HG02938 (cell line): ENCODE measurements around the gene GDPD5.

Experiments used
- ATAC-seq: cut with Tn5 transposase; IDR thresholded peaks from one replicate; pipeline ENCODE4 v1.9.1; 2021; ENCODE audit warnings: mild to moderate bottlenecking, moderate library complexity; ENCODE audit not compliant: unreplicated experiment

The GDPD5 gene

GRCh38 chr11:75495749-75496304, 29.9 kb downstream of the GDPD5 start:
- no peak for ATAC-seq

- no peak for ATAC-seq
Measured at GRCh38 chr11:75493626-75494025, 32.1 kb downstream of the GDPD5 start.

GRCh38 chr11:75492181-75492820, 33.4 kb downstream of the GDPD5 start:
- no peak for ATAC-seq

- ATAC-seq: no peak
Measured at GRCh38 chr11:75491465-75491864, 34.3 kb downstream of the GDPD5 start.

GRCh38 chr11:75490221-75491181, 35.2 kb downstream of the GDPD5 start:
- no peak for ATAC-seq

GRCh38 chr11:75487365-75487764, 38.4 kb downstream of the GDPD5 start:
- no peak for ATAC-seq

- no peak for ATAC-seq
Measured at GRCh38 chr11:75485742-75486141, 40.0 kb downstream of the GDPD5 start.

GRCh38 chr11:75482931-75483469, 42.7 kb downstream of the GDPD5 start:
- ATAC-seq: no peak

GRCh38 chr11:75481922-75482606, 43.7 kb downstream of the GDPD5 start:
- ATAC-seq: no peak

- no peak for ATAC-seq
Measured at GRCh38 chr11:75481223-75481921, 44.4 kb downstream of the GDPD5 start.

- no peak for ATAC-seq
Measured at GRCh38 chr11:75480185-75481175, 45.3 kb downstream of the GDPD5 start.

- no peak for ATAC-seq
Measured at GRCh38 chr11:75479597-75480145, 46.1 kb downstream of the GDPD5 start.

GRCh38 chr11:75478783-75479596, 46.8 kb downstream of the GDPD5 start:
- ATAC-seq: no peak

- ATAC-seq: no peak
Measured at GRCh38 chr11:75477614-75477935, 48.2 kb downstream of the GDPD5 start.

GRCh38 chr11:75476739-75477613, 48.8 kb downstream of the GDPD5 start:
- ATAC-seq: no peak

- ATAC-seq: no peak
Measured at GRCh38 chr11:75475767-75476650, 49.7 kb downstream of the GDPD5 start.
